HL-60/S4 treated with phorbol 12-myristate 13-acetate at 8.2 ng/mL for 4 days and 3 days (cell line): ENCODE data around the gene TMEM267.
"Not testable (repeated sequence)": the region's sequence is repeated elsewhere in the genome, so short reads cannot be mapped to it uniquely, and the experiment has no call there.

Experiments
- in situ Hi-C: fragments of 300-500 bp; cut with MboI; formaldehyde crosslinking; loops from 2 replicates; pipeline ENCODE4 v1.15.0; 2022; ENCODE audit warnings: low sequenced_read_pairs

TMEM267 gene

DNA sequence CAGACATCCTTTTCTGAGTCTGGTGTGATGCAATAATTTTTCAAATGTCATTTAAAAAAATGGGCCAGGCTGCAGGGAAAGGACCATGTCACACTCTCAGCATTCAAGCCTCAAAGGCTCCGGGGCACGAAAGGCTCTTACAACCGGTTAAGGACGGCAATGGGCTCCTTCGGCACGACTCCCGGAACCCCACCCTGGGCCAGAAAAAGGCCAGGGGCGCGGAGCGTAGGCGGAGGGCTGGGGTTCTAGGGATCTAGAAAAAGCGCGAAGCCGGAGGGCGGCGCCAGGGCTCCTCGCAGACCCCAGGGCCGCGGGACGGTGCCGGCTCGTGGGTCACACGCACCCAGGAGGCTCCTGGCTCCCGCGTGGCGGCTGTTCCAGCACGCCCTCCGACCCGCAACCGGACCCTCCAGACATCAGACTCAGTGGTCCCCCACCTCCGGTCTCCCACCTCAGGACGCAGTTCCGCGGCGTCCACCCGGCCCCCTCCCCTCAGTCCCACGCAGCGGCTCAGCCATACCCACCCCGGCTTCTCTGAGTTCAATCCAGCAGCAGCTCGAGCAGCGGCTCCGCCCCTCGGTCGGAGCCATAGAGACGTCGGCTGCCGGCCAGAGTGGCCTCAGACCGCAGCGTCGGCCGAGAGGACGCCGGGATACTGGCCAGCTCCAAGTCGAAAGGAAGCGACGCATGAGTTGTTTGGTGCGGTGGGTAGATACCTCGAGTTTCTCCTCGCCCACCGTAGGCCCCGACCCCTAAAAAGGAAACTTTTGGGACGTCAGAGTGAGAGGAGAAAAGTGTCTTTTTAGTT, at the start of gene TMEM267:
TMEM267 (minus strand) TSS at position 568 of the 808 bp plus-strand sequence. CDS start 29,896 bp downstream, outside the sequence.
- in situ Hi-C loops = no loop called here

- in situ Hi-C loops = no loop called here
Measured at GRCh38 chr5:43530648-43531047, 47.0 kb upstream of the TMEM267 start.

DNA sequence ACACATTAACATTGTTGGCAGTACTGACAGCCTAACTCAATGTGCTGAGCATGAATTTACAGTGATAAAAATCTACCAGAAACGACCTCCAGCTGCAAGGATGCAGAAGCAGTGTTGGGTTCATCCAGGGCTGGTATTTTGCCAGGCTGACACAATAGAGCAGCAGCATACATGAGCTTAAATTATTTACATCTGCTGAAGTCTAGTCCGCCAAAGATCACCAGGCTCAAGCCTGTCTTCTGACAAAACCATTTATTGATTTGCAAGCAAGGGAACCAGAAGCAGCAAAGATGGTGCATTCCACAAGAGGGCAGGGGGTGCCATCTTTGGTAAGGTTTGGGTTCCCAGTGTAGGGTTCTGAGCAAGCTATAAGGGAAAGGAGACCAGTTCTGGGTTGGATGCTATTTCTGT, 40.0 kb upstream of the TMEM267 start:
- in situ Hi-C loops = no loop called here

DNA sequence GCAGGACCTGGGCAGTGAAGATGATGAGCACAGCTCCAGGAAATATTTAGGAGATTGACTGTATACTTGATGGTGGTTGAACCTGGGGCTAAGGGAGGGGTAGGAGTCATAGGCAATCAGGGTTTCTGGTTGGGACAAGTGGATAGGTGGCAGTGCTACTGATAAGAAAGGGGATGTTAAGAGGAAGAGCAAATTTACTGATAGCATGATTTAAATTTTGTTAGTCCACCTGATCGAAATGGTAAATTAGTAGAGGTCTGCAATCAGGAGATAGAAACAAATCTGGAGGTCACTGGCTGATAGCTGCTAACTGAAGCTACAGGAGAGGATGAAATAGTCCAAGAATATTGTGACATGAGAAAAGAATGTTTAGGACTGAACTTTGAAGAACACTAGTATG, 37.0 kb upstream of the TMEM267 start:
- in situ Hi-C loops = no loop called here

GRCh38 chr5:43515678-43516048, 32.0 kb upstream of the TMEM267 start:
- in situ Hi-C loops = no loop called here

- in situ Hi-C loops = no loop called here
Measured at GRCh38 chr5:43514816-43515677, 31.4 kb upstream of the TMEM267 start, which contains the start of gene C5orf34. Gene C5orf34 (minus strand): TSS chr5:43515148. CDS start chr5:43509339, 5,809 bp downstream.

GRCh38 chr5:43514471-43514815, 30.8 kb upstream of the TMEM267 start:
- in situ Hi-C loops = no loop called here

GRCh38 chr5:43514025-43514424, 30.4 kb upstream of the TMEM267 start:
- in situ Hi-C loops = no loop called here

GRCh38 chr5:43511062-43511461, 27.4 kb upstream of the TMEM267 start:
- in situ Hi-C loops = not testable (repeated sequence)

GRCh38 chr5:43498581-43498980, 14.9 kb upstream of the TMEM267 start:
- in situ Hi-C loops = no loop called here

DNA sequence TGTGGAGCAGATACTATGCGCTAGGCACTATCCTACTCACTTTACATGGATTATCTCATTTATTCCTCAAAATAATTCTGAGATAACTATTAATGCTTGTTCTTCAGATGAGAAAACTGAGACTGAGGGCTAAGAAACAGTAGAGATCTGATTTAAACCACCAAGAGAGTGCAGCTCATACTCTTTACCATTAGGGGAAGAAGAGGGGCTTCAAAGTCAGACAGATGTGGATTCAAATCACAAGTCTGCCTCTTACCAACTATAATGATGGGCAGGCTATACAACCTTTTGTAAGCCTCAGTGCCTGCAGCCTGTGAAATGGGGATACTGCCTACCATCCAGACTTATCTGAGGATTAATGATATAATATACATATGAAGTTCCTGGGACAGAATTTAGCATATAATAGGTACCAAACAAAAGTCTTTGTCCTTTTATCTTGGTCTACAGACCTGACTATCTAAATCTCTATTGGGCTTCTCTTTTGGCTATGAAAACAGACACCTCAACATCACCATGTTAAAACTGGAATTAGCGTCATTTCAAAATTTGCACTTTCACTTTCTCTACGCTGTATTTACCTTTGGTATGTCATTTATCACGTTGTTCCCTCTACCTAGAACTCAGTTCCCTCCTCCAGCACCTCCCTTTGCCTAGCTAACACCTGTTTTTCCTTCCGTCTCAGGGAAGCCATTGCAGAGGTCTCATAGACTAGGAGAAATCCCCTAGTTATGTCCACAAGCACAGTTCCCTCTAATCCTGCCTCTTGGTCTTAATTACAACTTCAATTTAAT, 13.8 kb upstream of the TMEM267 start:
- in situ Hi-C loops = no loop called here

DNA sequence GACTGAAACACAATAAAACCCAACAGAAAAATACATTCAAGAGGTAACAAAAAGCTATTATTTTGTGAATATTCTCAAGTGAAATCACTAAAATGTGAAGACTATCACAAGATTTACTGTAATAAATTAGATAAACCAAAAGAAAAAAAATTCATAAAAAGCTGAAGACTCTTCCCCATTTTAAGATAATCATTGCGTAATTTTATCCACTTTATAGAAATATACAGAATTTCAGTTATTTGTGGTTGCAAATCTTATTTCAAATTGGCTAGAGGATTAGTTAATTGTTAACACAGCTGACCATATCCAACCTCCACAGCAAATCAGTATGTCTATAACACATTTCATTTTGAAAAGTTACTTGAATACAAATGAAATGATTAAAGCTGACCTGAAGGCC, 7.7 kb upstream of the TMEM267 start:
- in situ Hi-C loops = no loop called here

- in situ Hi-C loops = no loop called here
Measured at GRCh38 chr5:43486353-43486752, 2.7 kb upstream of the TMEM267 start.

- in situ Hi-C loops = no loop called here
Measured at GRCh38 chr5:43485406-43485805, 1.7 kb upstream of the TMEM267 start.

DNA sequence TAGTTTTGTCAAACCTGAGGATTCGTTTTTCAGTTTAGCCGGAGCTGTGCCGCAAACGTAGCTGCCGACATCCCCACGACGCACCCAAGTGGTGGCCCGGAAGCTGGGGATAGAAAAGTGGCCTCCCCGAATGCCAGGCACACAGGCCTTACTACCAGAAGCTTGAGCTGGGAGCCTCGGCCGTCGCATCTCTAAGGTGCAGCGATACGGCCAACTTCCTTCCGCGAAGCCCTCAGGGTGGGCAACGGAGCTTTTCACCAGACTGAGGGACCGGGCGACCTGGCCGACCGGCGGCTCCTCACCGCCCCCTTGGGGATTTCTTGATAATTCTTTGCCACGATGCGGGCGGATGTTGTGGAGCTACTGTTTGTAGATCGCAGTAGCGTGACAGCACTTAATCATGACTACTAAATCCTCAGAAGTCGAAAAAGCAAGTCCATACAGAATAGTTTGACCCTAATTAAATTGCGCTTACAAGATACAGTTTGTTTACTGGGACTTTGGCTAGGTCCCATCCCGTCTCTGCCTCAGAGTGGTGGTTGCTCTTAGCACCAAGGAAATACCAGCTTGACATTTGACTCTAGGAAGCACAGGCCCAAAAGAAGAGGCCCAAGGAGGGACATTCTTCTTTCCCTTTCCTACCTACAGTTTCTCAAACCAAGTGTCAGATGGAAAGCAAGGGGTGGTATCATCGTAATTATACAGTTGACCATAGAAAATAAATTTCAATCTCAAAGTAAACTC, 613 bp upstream of the TMEM267 start:
- in situ Hi-C loops = no loop called here

DNA sequence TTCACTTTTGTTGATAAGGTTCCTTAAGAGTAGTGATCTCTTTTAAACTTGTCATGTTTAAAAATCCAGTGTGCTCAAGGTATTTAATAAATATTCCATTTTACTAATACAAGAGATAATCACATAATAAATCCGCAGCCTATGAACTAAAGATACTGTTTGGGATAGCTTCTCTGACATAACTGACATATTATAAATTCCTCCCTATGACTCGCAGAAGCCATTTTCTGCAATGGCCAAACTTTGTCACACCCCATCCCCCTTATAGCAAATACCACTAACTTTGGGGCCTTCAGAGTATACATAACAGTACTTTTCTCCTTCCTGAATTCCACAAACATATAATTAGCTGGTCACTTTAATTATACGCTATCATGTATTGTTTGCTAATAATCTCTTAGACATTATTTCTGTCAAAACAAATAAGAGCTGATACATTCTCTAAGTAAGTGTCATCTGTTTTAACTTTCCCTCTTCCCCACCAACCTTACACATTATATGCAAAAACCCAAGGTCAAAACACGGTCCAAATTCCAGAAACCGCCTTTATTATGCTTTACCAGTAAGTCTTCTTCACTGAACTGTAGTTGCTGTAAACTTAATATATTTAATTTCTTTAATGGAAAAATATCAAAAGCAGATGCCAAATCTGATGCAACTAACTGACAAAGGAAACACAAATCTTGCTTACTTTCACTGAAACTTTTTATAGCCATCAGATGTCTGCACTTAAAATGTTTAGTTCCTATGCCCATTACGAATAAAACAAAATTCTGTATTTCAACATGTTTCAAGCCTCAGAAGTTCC, 971 bp downstream of the TMEM267 start:
- in situ Hi-C loops = no loop called here

- in situ Hi-C loops = no loop called here
Measured at GRCh38 chr5:43469671-43470391, 13.8 kb downstream of the TMEM267 start.

GRCh38 chr5:43467100-43467499, 16.6 kb downstream of the TMEM267 start:
- in situ Hi-C loops = no loop called here

DNA sequence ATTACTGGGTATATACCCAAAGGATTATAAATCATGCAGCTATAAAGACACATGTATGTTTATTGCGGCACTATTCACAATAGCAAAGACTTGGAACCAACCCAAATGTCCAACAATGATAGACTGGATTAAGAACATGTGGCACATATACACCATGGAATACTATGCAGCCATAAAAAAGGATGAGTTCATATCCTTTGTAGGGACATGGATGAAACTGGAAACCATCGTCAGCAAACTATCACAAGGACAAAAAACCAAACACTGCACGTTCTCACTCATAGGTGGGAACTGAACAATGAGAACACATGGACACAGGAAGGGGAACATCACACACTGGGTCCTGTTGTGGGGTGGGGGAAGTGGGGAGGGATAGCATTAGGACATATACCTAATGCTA, 18.2 kb downstream of the TMEM267 start:
- in situ Hi-C loops = not testable (repeated sequence)
